Activated T-cell treated with anti-CD3 and anti-CD28 coated beads, Interleukin-2, amount 50 U/mL, for 4 hours (primary cell): Measurements from ENCODE around the gene EIF4E1B. TPM values are rescaled to one million over a fixed set of nuclear protein-coding genes. Genes with fewer than 3 reads are reported as not detected.
"Not testable (repeated sequence)": the region's sequence is repeated elsewhere in the genome, so short reads cannot be mapped to it uniquely, and the experiment has no call there.

Experiments
- ATAC-seq, 2 donors: fragments of 200-7000 bp; cut with Tn5 transposase; one replicate each; pipeline ENCODE4 v1.10.0; 2021
- DNase-seq: peaks from one replicate; pipeline ENCODE4 v3.0.0-alpha.2; 2020
- H3K27me3 Mint-ChIP-seq: one replicate; pipeline ENCODE4 v1.8.0; 2021; ENCODE audit warnings: low read depth, mixed read lengths
- H3K36me3 Mint-ChIP-seq: one replicate; pipeline ENCODE4 v1.8.0; 2022; ENCODE audit warnings: mixed read lengths; ENCODE audit not compliant: insufficient read depth
- H3K4me1 Mint-ChIP-seq: one replicate; pipeline ENCODE4 v1.8.0; 2021; ENCODE audit warnings: low read depth, mixed read lengths
- H3K4me3 Mint-ChIP-seq: one replicate; pipeline ENCODE4 v1.8.0; 2021; ENCODE audit warnings: mild to moderate bottlenecking, moderate library complexity, mixed read lengths
- H3K9me3 Mint-ChIP-seq: one replicate; pipeline ENCODE4 v1.8.0; 2021; ENCODE audit warnings: mixed read lengths
- total RNA-seq, 3 donors: library from RNA; stranded (reverse); gene quantifications; one replicate each; pipeline ENCODE4 v1.2.1, GENCODE V29; 2021

Gene EIF4E1B
- total RNA-seq, 3 donors from 2014 or later, result not detected

DNA sequence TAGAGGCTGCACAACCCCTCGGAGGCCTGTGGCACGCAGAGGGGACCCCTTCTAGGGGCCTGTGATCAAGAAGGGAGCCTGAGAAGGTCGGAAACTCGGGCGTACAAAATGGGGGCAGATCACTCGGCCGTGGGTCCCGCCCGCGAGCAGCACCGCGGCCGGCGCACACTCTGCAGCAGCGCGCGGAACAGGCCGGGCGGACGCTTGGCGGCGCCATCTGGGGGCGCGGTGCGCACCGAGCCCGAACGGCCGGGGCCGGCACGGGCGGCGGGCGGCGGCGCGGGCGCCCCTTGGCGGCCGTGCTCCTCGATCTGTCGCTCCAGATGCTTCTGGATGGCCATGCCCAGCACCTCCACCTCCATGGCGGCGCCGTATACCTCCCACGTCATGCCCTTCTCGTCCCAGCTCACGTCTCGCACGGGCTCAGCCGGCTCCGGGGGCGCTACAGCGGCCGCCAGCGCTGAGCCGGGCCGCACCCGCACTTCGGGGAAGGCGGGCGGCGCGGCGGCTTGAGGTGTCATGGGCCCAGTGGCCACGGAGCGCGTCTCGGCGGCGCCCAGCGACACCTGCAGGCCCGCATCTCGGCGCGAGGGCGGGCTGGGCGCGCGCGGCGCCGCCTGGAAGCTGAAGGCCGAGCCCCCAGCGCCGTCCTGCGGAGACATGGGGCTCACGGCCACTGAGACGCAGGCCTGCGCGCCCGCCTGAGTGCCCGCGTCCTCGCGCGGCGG, 33.6 kb upstream of the EIF4E1B start:
- H3K36me3 Mint-ChIP-seq, result no peaks in the 10 kb centered on the region
- peak overlapping the region; percentile 71 for H3K4me3 Mint-ChIP-seq
- peaks cover 4% of the 10 kb centered on the region for H3K4me1 Mint-ChIP-seq
- DNase-seq, result peak; percentile 69
- no peaks in the 10 kb centered on the region for H3K9me3 Mint-ChIP-seq
- peaks cover 2% of the 10 kb centered on the region for H3K27me3 Mint-ChIP-seq
- ATAC-seq, result peak; percentile 90 to 91

DNA sequence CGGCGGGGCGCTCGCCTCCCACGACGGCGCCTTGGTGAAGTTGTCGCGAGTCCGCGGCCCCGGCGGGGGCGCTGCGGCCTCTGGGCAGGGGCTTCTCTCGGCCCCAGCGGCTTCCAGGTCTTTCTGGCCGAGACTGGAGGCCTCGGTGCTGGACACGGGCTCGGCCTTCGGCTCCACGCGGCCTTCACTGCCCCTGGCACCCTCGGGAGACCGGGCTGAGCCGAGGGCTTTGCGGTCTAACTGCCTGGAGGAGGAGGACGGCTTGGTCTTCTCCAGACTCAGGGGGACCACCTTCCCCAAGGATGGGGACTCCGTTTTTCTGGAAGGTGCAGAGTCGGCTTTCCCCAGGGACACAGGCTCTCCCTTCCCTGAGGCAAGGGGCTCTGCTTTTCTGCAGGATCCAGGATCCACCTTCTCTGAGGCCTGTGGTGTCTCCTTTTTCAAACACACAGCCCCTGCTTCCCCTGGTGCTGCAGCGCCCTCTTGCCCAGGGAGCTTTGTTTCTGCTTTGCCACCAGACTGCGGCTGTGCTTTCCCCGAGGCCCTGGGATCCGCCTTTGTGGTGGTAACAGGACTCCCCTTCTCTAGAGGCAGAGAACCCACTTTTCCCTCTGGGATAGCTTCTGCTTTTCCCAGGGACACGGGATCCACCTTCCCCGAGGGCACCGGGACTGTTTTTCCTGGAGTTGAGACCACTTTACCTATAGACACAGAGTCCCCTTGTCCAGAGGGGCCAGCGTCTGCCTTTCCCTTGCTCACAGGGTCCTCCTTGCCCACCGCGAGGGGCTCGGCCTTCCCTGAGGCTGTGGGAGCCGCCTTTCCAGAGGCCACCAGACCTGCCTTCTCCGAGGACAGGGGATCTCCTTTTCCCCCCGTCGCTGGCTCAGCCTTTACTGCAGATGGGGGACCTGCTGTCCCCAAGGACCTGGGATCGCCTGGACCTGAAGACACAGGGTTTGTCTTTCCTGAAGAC, 32.8 kb upstream of the EIF4E1B start:
- ATAC-seq (no peak), DNase-seq (no peak)
- H3K4me3 Mint-ChIP-seq, result peak overlapping the region; percentile 53
- H3K27me3 Mint-ChIP-seq, result peaks cover 2% of the 10 kb centered on the region
- H3K9me3 Mint-ChIP-seq, result no peaks in the 10 kb centered on the region
- no peaks in the 10 kb centered on the region for H3K36me3 Mint-ChIP-seq
- peaks cover 4% of the 10 kb centered on the region for H3K4me1 Mint-ChIP-seq

DNA sequence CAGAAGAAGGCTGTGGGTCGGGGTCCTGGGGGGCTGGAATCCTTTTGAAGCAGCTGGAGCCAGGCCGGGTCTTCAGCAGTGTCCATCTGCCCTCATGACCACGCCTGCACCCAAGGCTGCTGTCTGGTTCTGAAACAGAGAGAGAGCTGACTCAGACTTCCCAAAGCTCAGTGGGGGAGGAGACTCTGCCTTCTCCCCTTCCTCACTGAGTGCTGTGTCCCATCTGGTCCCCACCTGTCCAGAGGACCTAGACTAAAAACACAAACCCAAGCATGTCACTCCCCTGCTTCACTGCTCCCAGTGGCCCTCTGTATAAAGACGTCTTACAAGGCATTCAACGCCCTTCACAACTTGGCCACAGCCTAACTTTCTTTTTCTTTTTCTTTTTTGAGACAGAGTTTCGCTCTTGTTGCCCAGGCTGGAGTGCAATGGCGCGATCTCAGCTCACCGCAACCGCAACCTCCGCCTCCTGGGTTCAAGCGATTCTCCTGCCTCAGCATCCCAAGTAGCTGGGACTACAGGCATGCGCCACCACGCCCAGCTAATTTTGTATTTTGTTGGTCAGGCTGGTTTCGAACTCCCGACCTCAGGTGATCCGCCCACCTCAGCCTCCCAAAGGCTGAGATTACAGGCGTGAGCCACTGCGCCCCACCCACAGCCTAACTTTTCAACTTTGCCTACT, 30.6 kb upstream of the EIF4E1B start:
- H3K36me3 Mint-ChIP-seq, H3K4me3 Mint-ChIP-seq, H3K9me3 Mint-ChIP-seq, H3K27me3 Mint-ChIP-seq, ATAC-seq, DNase-seq, H3K4me1 Mint-ChIP-seq: not testable (repeated sequence)

DNA sequence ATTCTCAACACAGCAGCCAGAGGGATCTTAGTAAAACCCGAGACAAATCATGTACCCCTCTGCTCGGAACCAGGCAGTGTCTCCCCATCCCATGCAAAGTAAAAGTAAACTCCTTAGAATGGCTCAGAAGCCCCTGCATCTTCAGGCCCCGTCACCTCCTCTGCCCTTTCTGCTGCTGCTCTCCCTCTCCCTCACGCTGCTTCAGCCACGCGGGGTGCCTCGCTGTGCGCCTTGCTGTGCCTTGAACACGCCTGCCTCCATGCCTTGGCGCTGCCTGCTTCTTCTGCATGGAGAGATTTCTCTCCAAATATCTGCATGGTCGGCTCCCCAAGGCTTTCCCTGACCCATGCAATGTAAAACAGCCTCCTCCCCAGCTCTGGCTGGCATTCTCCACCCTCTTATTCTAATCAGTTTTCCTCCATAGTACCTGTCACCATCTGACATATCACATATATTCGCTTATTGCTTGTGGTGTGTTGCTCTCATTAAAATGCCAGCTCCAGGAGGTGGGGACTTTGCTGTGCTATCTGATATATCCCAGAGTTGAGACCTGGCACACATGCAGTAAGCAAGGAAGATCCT, 28.5 kb upstream of the EIF4E1B start:
- H3K9me3 Mint-ChIP-seq, result no peaks in the 10 kb centered on the region
- H3K4me1 Mint-ChIP-seq, result no peaks in the 10 kb centered on the region
- ATAC-seq (no peak), DNase-seq (no peak)
- no peak overlapping the region for H3K4me3 Mint-ChIP-seq
- H3K27me3 Mint-ChIP-seq, result no peaks in the 10 kb centered on the region
- no peaks in the 10 kb centered on the region for H3K36me3 Mint-ChIP-seq

DNA sequence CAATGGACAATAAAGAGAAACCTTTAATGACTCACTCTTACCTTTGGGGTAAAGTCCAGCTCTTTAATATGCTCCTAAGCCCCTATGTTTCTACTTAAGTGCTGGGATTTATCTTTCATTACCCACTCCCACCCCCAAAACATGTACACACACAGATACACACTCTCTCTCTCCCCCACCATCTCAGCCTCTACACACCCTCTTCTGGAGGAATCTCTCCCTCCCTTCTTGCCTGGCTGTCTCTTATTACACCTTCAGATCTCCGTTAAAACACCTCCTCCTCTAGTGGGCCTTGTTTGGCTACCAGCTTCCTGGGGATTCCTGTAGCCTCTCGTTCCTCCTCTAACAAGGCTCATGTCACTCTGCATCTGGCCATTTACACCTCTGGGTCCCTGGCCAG, 27.4 kb upstream of the EIF4E1B start:
- Mint-ChIP-seq H3K9me3 (no peaks in the 10 kb centered on the region), H3K4me1 (no peaks in the 10 kb centered on the region), H3K4me3 (no peak overlapping the region), H3K36me3 (no peaks in the 10 kb centered on the region), H3K27me3 (no peaks in the 10 kb centered on the region)
- DNase-seq, result no peak
- no peak for ATAC-seq

DNA sequence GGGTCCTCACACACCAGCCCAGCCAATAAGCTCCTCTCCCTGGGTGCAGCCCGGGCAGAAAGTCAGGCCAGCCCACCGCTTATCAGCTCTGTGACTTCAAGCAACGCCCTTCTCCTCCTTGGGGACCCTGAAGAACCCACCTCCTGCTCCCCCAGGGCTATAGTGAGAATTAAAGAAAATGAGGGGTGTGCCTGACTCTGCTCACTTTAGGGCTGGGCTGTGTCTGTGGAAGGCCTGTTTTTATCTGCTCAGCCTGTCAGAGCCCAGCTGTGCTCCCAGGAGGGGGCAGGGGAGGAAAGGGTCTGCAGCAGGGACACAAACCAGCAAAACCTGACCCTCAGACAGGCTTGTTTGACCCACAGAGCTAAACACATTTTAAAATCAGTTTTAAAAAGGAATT, 24.4 kb upstream of the EIF4E1B start:
- H3K9me3 Mint-ChIP-seq, result no peaks in the 10 kb centered on the region
- H3K27me3 Mint-ChIP-seq, result peaks cover 5% of the 10 kb centered on the region
- DNase-seq (no peak), ATAC-seq (no peak)
- H3K4me3 Mint-ChIP-seq, result no peak overlapping the region
- H3K4me1 Mint-ChIP-seq, result peaks cover 9% of the 10 kb centered on the region
- no peaks in the 10 kb centered on the region for H3K36me3 Mint-ChIP-seq

DNA sequence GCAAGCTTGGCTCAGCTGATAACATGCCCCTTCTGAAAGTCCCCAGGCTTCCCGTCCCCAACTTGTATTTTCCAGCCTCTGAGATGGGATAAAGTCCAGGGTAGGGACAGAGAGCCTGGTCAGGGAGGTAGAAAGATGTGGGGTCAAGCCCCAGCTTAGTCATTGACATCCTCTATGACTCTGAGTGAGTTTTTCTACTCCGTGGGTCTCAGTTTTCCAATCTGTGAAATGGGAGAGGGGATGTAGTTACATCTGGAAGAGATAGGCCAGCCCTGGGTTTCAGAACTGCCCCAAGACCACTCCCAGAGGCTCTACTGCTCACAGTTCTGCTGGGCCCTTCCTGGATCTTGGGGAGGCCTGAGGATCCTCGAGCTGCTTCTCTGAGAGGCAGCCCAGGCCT, 23.6 kb upstream of the EIF4E1B start:
- DNase-seq (no peak), ATAC-seq (no peak)
- peaks cover 12% of the 10 kb centered on the region for H3K4me1 Mint-ChIP-seq
- no peaks in the 10 kb centered on the region for H3K9me3 Mint-ChIP-seq
- no peaks in the 10 kb centered on the region for H3K36me3 Mint-ChIP-seq
- peaks cover 11% of the 10 kb centered on the region for H3K27me3 Mint-ChIP-seq
- no peak overlapping the region for H3K4me3 Mint-ChIP-seq

DNA sequence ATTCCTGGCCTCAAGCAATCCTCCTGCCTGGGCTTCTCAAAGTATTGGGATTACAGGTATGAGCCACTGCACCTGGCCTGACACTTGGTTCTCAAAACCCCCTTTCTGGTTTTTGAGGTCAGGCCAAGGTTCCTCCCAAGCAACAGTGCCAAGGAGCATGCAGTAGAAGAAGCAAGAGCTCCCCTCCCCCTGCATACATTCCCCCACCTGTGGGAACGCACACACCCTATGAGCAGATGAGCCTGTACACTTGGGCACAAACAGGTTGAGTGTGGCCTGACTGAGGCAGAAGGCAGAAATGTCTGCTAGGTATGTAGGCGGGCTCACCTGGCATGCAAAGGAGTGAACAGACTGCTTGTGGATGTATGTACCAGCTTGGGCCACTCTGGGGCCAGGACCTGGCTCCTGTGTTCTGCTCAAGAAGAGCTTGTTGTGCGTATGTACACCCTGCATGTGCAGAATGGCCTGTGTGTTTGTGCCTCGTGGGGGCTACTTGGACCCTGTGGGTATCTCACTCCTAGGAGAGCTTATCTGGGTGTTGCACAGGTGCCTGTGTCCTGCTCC, 22.3 kb upstream of the EIF4E1B start:
- ATAC-seq (no peak), DNase-seq (no peak)
- Mint-ChIP-seq H3K36me3 (no peaks in the 10 kb centered on the region), H3K4me3 (peak overlapping the region; percentile 88), H3K9me3 (no peaks in the 10 kb centered on the region), H3K4me1 (peaks cover 12% of the 10 kb centered on the region), H3K27me3 (peaks cover 21% of the 10 kb centered on the region)

DNA sequence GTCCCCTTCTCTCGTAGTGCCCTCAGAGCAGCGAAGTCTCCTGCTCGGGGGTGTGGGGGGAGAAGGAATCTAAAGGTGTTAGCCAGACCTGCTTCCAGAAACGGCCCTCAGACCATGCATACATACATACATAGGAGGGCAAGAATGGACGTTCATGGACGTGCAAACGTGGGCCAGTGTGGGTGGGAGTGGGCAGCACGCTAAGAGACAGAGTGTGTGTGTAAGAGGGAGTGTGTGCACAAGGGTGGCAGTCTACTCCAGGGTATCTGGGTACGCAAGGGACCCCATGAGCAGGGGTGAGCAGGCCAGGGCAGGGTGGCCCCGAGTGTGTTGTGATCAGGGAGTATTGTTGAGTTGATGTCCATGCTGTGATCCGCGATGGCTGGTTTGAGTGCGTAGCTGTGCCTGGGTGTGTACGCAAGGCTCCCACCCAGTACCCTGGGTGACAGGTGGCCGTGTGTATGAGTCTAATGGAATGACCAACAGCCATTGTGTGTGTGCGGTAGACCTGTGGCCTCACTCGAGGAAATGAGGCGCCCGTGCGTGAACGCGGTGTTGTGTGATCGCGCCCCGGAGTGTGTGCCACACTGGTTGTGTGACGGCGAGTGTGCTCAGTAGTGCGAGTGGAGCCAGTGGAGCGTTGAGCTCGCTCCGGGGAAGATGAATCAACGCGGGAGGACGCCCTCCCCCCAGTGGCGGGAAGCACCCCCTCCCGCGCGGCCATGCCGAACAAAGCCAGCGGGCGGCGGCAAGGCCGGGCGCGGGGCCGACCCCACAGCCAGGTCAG, 21.3 kb upstream of the EIF4E1B start:
- Mint-ChIP-seq H3K4me1 (peaks cover 12% of the 10 kb centered on the region), H3K36me3 (no peaks in the 10 kb centered on the region), H3K9me3 (no peaks in the 10 kb centered on the region), H3K4me3 (peak overlapping the region; percentile 88), H3K27me3 (peaks cover 28% of the 10 kb centered on the region)
- ATAC-seq (peak; percentile 46 to 54), DNase-seq (peak; percentile 23)

DNA sequence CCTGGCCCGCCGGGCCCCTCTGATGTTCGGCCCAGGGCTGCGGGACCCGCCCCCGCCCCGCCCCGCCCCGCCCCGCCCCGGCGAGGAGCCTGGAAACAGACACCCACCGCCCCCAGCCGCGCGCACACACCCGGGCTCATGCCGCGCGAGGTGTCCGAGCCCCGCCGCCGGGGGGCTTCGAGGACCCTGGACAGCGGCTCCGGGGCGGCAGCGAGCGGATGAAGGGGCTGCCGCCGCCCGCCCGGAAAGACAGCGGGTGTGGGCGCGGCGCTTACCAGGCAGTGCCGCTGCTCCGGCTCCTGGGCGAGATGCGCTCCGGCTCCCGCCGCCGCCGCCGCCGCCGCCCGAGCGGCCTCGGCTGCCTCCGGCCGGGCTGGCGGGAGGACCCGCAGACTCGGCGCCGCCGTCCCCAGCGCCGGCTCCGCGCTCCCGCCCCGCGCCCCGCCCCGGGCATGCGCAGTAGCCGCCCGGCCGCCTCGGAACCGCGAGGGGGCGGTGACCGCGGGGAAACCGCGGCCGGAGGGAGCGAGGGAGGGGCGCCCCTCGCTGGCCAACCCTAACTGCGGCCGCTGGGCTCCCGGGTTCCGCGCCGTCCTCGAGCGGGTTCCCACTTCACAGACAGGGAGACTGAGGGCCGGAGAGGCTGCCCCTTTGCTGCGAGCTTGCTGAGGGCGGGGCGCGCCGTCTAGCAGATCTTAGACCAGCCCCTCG, 20.6 kb upstream of the EIF4E1B start, which contains the start of gene GPRIN1:
Gene GPRIN1, minus strand, starts transcription at position 433 of the 711 bp plus-strand sequence. CDS start 10,322 bp downstream, outside the sequence.
- peaks cover 12% of the 10 kb centered on the region for H3K4me1 Mint-ChIP-seq
- no peaks in the 10 kb centered on the region for H3K9me3 Mint-ChIP-seq
- DNase-seq (peak; percentile 38), ATAC-seq (peak; percentile 86 to 87)
- H3K4me3 Mint-ChIP-seq, result peak within 1 kb of the TSS; percentile 88
- peaks cover 32% of the 10 kb centered on the region for H3K27me3 Mint-ChIP-seq
- no peaks in the 10 kb centered on the region for H3K36me3 Mint-ChIP-seq

DNA sequence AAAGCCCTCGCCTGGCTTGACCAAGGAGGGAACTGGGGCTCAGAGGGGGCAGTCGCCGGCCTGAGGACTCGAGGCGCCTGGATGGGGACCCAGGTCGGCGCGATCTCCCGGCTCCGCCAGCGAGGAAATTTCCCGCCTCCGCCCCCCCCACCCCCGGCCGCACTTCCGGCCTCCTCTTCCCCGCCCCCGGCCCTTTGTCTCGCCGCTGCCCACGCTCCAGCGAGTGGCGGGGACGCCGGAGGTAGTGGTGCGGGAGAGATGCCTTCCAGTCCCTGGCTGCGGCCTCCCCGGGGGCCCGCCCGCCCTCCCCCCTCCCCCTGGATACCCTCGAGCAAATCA, 20.1 kb upstream of the EIF4E1B start:
- no peak for DNase-seq

DNA sequence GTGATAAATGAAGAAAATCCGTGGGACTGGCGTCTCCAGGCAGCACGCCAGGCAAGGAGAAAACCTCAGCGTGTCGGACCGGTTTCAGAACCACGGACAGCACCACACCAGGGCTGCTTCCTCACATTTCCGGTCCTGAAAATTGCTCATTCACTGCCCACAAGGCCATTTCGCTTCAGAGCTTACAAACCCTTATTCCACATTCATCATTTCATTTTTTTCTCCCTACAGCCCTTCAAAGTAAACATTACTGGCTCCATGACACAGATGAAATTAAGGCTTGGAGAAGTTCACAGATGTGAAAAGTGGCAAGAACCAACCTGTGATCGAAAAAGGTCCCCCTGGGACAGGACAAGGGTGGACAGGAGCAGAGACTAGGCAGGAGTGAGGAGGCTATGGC, 19.0 kb upstream of the EIF4E1B start:
- H3K27me3 Mint-ChIP-seq, result peaks cover 47% of the 10 kb centered on the region

More for the DNA sequence above, 20.1 kb upstream of the EIF4E1B start:
- Mint-ChIP-seq H3K4me1 (peaks cover 12% of the 10 kb centered on the region), H3K36me3 (no peaks in the 10 kb centered on the region), H3K9me3 (no peaks in the 10 kb centered on the region), H3K27me3 (peaks cover 37% of the 10 kb centered on the region), H3K4me3 (peak overlapping the region; percentile 75)
- no peak for ATAC-seq

DNA sequence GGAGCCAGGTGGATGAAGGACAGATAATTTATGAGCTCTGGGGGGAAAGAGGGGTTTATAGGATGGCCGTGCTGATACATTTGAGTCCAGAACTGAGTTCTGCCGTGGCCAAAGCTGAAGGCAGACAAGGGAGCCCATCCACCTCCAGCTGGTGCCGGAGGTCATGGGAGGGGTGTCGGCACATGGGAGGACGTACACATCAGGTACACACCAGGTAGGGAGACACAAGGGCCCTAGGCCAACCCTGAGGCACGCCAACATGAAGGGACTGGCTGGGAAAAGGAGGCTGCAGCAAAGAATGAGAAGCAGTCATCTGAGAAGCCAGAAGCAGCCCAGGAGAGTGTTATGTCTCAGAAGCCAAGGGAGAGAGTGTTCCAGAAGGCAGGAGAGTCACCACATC, 18.5 kb upstream of the EIF4E1B start:
- Mint-ChIP-seq H3K4me3 (no peak overlapping the region), H3K4me1 (peaks cover 12% of the 10 kb centered on the region), H3K9me3 (no peaks in the 10 kb centered on the region), H3K27me3 (peaks cover 53% of the 10 kb centered on the region), H3K36me3 (no peaks in the 10 kb centered on the region)
- no peak for DNase-seq
- no peak for ATAC-seq

More for the DNA sequence above, 19.0 kb upstream of the EIF4E1B start:
- Mint-ChIP-seq H3K36me3 (no peaks in the 10 kb centered on the region), H3K4me1 (peaks cover 12% of the 10 kb centered on the region), H3K4me3 (no peak overlapping the region), H3K9me3 (no peaks in the 10 kb centered on the region)
- DNase-seq, result peak; percentile 29
- ATAC-seq, result no peak
